KMS-11 (cell line): ENCODE data around the gene PRLR.

Experiments
- H2AFZ ChIP-seq: fragments of 200-600 bp; sonication (generic); 2 replicates; pipeline ENCODE4 v1.6.1; 2016; ENCODE audit warnings: antibody characterized with exemption, mixed run types, low read depth
- H3K27ac ChIP-seq: fragments of 200-600 bp; sonication (generic); 2 replicates; pipeline ENCODE4 v1.6.1; 2016; ENCODE audit warnings: mild to moderate bottlenecking, mixed run types
- H3K27me3 ChIP-seq: fragments of 200-600 bp; sonication (generic); 2 replicates; pipeline ENCODE4 v1.6.1; 2017; ENCODE audit warnings: mild to moderate bottlenecking, low read depth, mixed run types, moderate library complexity; ENCODE audit not compliant: insufficient read depth
- H3K36me3 ChIP-seq: fragments of 200-600 bp; sonication (generic); 2 replicates; pipeline ENCODE4 v1.6.1; 2017; ENCODE audit warnings: mild to moderate bottlenecking, mixed run types; ENCODE audit not compliant: insufficient read depth
- H3K4me1 ChIP-seq: fragments of 200-600 bp; sonication (generic); 2 replicates; pipeline ENCODE4 v1.6.1; 2016; ENCODE audit warnings: mild to moderate bottlenecking, low read depth, mixed run types; ENCODE audit not compliant: poor library complexity, severe bottlenecking
- H3K4me2 ChIP-seq: fragments of 200-600 bp; sonication (generic); 2 replicates; pipeline ENCODE4 v1.7.0; 2016; ENCODE audit warnings: mild to moderate bottlenecking, mixed run types
- H3K4me3 ChIP-seq: fragments of 200-600 bp; sonication (generic); IDR thresholded peaks from 2 replicates; pipeline ENCODE4 v1.6.1; 2017; ENCODE audit warnings: low read depth, low read length, mixed read lengths; ENCODE audit not compliant: insufficient read depth
- H3K79me2 ChIP-seq: fragments of 200-600 bp; sonication (generic); 2 replicates; pipeline ENCODE4 v1.6.1; 2016; ENCODE audit warnings: low read depth, mixed run types; ENCODE audit not compliant: insufficient read depth
- H3K9ac ChIP-seq: fragments of 200-600 bp; sonication (generic); 2 replicates; pipeline ENCODE4 v1.6.1; 2016; ENCODE audit warnings: mild to moderate bottlenecking, mixed run types
- H4K20me1 ChIP-seq: fragments of 200-600 bp; sonication (generic); 2 replicates; pipeline ENCODE4 v1.6.1; 2016; ENCODE audit warnings: mild to moderate bottlenecking, mixed run types; ENCODE audit not compliant: insufficient read depth
- TF ChIP-seq, protein P1 (sequence below): fragments of 200-600 bp; sonication (generic); conservative IDR thresholded peaks from 2 replicates; pipeline ENCODE4 v1.6.1; 2017; ENCODE audit warnings: low read depth, mild to moderate bottlenecking, antibody characterized with exemption, low read length, moderate library complexity, mixed read lengths

PRLR gene

GRCh38 chr5:35003018-35003957, 227.0 kb downstream of the PRLR start:
- Histone ChIP-seq H2AFZ (peak overlapping the region; percentile 12; the same call in 1 of the 2 replicates), H3K4me3 (no peak overlapping the region), H3K36me3 (no peaks in the 10 kb centered on the region)

GRCh38 chr5:35002459-35002858, 227.8 kb downstream of the PRLR start:
- Histone ChIP-seq H3K9ac (no peak overlapping the region), H4K20me1 (no peaks in the 10 kb centered on the region), H3K4me3 (no peak overlapping the region), H3K27me3 (no peaks in the 10 kb centered on the region), H2AFZ (no peak overlapping the region), H3K4me1 (peaks cover 12% of the 10 kb centered on the region), H3K4me2 (no peak overlapping the region), H3K79me2 (no peaks in the 10 kb centered on the region), H3K36me3 (no peaks in the 10 kb centered on the region), H3K27ac (no peak overlapping the region)
- TF ChIP-seq, protein P1, sequence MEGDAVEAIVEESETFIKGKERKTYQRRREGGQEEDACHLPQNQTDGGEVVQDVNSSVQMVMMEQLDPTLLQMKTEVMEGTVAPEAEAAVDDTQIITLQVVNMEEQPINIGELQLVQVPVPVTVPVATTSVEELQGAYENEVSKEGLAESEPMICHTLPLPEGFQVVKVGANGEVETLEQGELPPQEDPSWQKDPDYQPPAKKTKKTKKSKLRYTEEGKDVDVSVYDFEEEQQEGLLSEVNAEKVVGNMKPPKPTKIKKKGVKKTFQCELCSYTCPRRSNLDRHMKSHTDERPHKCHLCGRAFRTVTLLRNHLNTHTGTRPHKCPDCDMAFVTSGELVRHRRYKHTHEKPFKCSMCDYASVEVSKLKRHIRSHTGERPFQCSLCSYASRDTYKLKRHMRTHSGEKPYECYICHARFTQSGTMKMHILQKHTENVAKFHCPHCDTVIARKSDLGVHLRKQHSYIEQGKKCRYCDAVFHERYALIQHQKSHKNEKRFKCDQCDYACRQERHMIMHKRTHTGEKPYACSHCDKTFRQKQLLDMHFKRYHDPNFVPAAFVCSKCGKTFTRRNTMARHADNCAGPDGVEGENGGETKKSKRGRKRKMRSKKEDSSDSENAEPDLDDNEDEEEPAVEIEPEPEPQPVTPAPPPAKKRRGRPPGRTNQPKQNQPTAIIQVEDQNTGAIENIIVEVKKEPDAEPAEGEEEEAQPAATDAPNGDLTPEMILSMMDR, result no peak

More at GRCh38 chr5:35003018-35003957, 227.0 kb downstream of the PRLR start:
- Histone ChIP-seq H3K27me3 (no peaks in the 10 kb centered on the region), H3K27ac (no peak overlapping the region), H4K20me1 (no peaks in the 10 kb centered on the region), H3K4me2 (no peak overlapping the region), H3K79me2 (no peaks in the 10 kb centered on the region), H3K9ac (no peak overlapping the region), H3K4me1 (peaks cover 12% of the 10 kb centered on the region)
- TF ChIP-seq, protein P1, result peak; percentile 93

- H3K27me3 ChIP-seq, result no peaks in the 10 kb centered on the region
- no peak overlapping the region for H3K4me3 ChIP-seq
- no peak overlapping the region for H3K9ac ChIP-seq
- H3K27ac ChIP-seq, result no peak overlapping the region
- H3K4me1 ChIP-seq, result peaks cover 12% of the 10 kb centered on the region
- H2AFZ ChIP-seq, result no peak overlapping the region
- H3K36me3 ChIP-seq, result no peaks in the 10 kb centered on the region
- TF ChIP-seq, protein P1, result no peak
- no peaks in the 10 kb centered on the region for H3K79me2 ChIP-seq
- H3K4me2 ChIP-seq, result no peak overlapping the region
- H4K20me1 ChIP-seq, result no peaks in the 10 kb centered on the region
These were observed 228.4 kb downstream of the PRLR start for GRCh38 chr5:35001842-35002241.
